IMR-90 (cell line): ENCODE measurements around the gene CACNA2D4. TPM values are rescaled to one million over a fixed set of nuclear protein-coding genes. Genes with fewer than 3 reads are reported as not detected.

Experiments
- ATAC-seq: fragments of 200-7000 bp; cut with Tn5 transposase; 2 replicates; pipeline ENCODE4 v1.9.1; 2020; ENCODE audit warnings: low read depth, mild to moderate bottlenecking, moderate library complexity
- BruUV-seq: library from RNA; stranded (reverse); fragments of 400-500 nt; replicated peaks from 2 replicates; lab custom pipeline; 2021; lab: Mats Ljungman, UMichigan
- CTCF ChIA-PET: fragments of 300-600 bp; formaldehyde crosslinking; extraction: SDS; loops from one replicate; lab custom pipeline; 2021; ENCODE audit warnings: antibody characterized with exemption; lab: Yijun Ruan, JAX
- POLR2A ChIA-PET: fragments of 300-600 bp; sonication (Branson Sonifier 250); formaldehyde crosslinking; loops from one replicate; lab custom pipeline; 2022; ENCODE audit warnings: antibody characterized with exemption; ENCODE audit not compliant: unreplicated experiment; lab: Charles Lee
- DNase-seq: peaks from one replicate; pipeline ENCODE4 v3.0.0; 2013
- H2AFZ ChIP-seq: replicated peaks from 2 replicates; pipeline ENCODE3; 2013; ENCODE audit warnings: low read length, mild to moderate bottlenecking; ENCODE audit not compliant: poor library complexity
- H2AK5ac ChIP-seq: 2 replicates; pipeline ENCODE4 v1.6.1; 2013; ENCODE audit warnings: low read depth, low read length, inconsistent platforms
- H2AK9ac ChIP-seq: replicated peaks from 2 replicates; pipeline ENCODE3; 2013; ENCODE audit warnings: mild to moderate bottlenecking, low read depth, low read length, moderate library complexity; ENCODE audit not compliant: poor library complexity
- H2BK120ac ChIP-seq: 2 replicates; pipeline ENCODE4 v1.6.1; 2013; ENCODE audit warnings: low read depth, low read length, inconsistent platforms
- H2BK15ac ChIP-seq: 3 replicates; pipeline ENCODE4 v1.6.1; 2013; ENCODE audit warnings: low read depth, low read length, inconsistent platforms
- H2BK20ac ChIP-seq: 2 replicates; pipeline ENCODE4 v1.6.1; 2013; ENCODE audit warnings: low read depth, mild to moderate bottlenecking, inconsistent platforms, low read length, moderate library complexity
- H2BK5ac ChIP-seq: 2 replicates; pipeline ENCODE4 v1.6.1; 2013; ENCODE audit warnings: mild to moderate bottlenecking, low read depth, low read length, inconsistent platforms; ENCODE audit not compliant: poor library complexity, severe bottlenecking
- H3K14ac ChIP-seq: replicated peaks from 2 replicates; pipeline ENCODE4 v1.6.1; 2013; ENCODE audit warnings: low read depth, low read length, inconsistent platforms
- H3K18ac ChIP-seq: 2 replicates; pipeline ENCODE4 v1.6.1; 2013; ENCODE audit warnings: low read depth, low read length, control low read depth
- H3K23ac ChIP-seq: 2 replicates; pipeline ENCODE4 v1.6.1; 2013; ENCODE audit warnings: low read depth, low read length, inconsistent platforms
- H3K27ac ChIP-seq: 2 replicates; pipeline ENCODE4 v1.5.1; 2013; ENCODE audit warnings: mild to moderate bottlenecking, control low read depth, low read length; ENCODE audit not compliant: insufficient read depth
- H3K27me3 ChIP-seq: 2 replicates; pipeline ENCODE4 v1.6.1; 2013; ENCODE audit warnings: low read length; ENCODE audit not compliant: control insufficient read depth, insufficient read depth
- H3K36me3 ChIP-seq: 2 replicates; pipeline ENCODE4 v1.6.1; 2013; ENCODE audit warnings: low read length, mixed read lengths; ENCODE audit not compliant: control insufficient read depth, insufficient read depth
- H3K4ac ChIP-seq: 2 replicates; pipeline ENCODE4 v1.6.1; 2013; ENCODE audit warnings: low read depth, low read length, inconsistent platforms
- H3K4me1 ChIP-seq: 2 replicates; pipeline ENCODE4 v1.6.1; 2013; ENCODE audit warnings: low read length, mixed read lengths; ENCODE audit not compliant: control insufficient read depth, insufficient read depth
- H3K4me2 ChIP-seq: 2 replicates; pipeline ENCODE4 v1.6.1; 2013; ENCODE audit warnings: low read depth, mild to moderate bottlenecking, control low read depth, low read length, moderate library complexity
- H3K4me3 ChIP-seq: 2 replicates; pipeline ENCODE4 v1.5.1; 2013; ENCODE audit warnings: low read depth, mild to moderate bottlenecking, control low read depth, low read length, moderate library complexity; ENCODE audit not compliant: insufficient read depth
- H3K56ac ChIP-seq: 2 replicates; pipeline ENCODE4 v1.6.1; 2013; ENCODE audit warnings: low read length, inconsistent platforms; ENCODE audit not compliant: insufficient read depth; ENCODE audit errors: extremely low read depth
- H3K79me1 ChIP-seq, 2 experiments: 2 replicates each; pipeline ENCODE4 v1.6.1; 2013; ENCODE audit warnings: low read length in 2 of 2, inconsistent platforms in 1 of 2, low read depth in 1 of 2
- H3K9ac ChIP-seq: 2 replicates; pipeline ENCODE4 v1.6.1; 2013; ENCODE audit warnings: low read depth, low read length, control low read depth
- H3K9me1 ChIP-seq: 2 replicates; pipeline ENCODE4 v1.6.1; 2013; ENCODE audit warnings: low read length, inconsistent platforms; ENCODE audit not compliant: insufficient read depth
- H3K9me3 ChIP-seq: 2 replicates; pipeline ENCODE4 v1.6.1; 2013; ENCODE audit warnings: low read length; ENCODE audit not compliant: control insufficient read depth, insufficient read depth
- H4K20me1 ChIP-seq: 2 replicates; pipeline ENCODE4 v1.6.1; 2013; ENCODE audit warnings: low read length, inconsistent platforms; ENCODE audit not compliant: insufficient read depth
- H4K5ac ChIP-seq: 2 replicates; pipeline ENCODE4 v1.6.1; 2013; ENCODE audit warnings: mild to moderate bottlenecking, low read depth, low read length, control low read depth
- H4K8ac ChIP-seq, 2 experiments: 2 replicates each; pipeline ENCODE4 v1.6.1; 2013; ENCODE audit warnings: low read depth in 2 of 2, low read length in 2 of 2, control low read depth in 1 of 2, inconsistent platforms in 1 of 2
- H4K91ac ChIP-seq: 2 replicates; pipeline ENCODE4 v1.6.1; 2013; ENCODE audit warnings: low read depth, low read length, inconsistent platforms; ENCODE audit not compliant: insufficient read depth
- CHD1 ChIP-seq: IDR thresholded peaks from 2 replicates; pipeline ENCODE4 v1.6.1; 2012; ENCODE audit warnings: low read depth, low read length, improper control_type of control experiment
- CTCF ChIP-seq: conservative IDR thresholded peaks from 2 replicates; pipeline ENCODE4 v1.5.1; 2012; ENCODE audit warnings: mild to moderate bottlenecking, low read depth, low read length, improper control_type of control experiment
- FOS ChIP-seq: fragments of 150-350 bp; IDR thresholded peaks from 2 replicates; pipeline ENCODE4 v1.6.1; 2016; ENCODE audit warnings: low read depth, low read length
- MAZ ChIP-seq: IDR thresholded peaks from 2 replicates; pipeline ENCODE4 v1.6.1; 2012; ENCODE audit warnings: low read depth, mild to moderate bottlenecking, low read length, improper control_type of control experiment, moderate library complexity, borderline replicate concordance
- RAD21 ChIP-seq: IDR thresholded peaks from 2 replicates; pipeline ENCODE4 v1.6.1; 2012; ENCODE audit warnings: low read length, improper control_type of control experiment
- SMC3 ChIP-seq: fragments of 150-350 bp; IDR thresholded peaks from 2 replicates; pipeline ENCODE4 v1.6.1; 2016; ENCODE audit warnings: low read depth, mild to moderate bottlenecking, antibody characterized with exemption, low read length, moderate library complexity
- WGBS, 2 experiments: methylation state at CpG; one replicate each; pipeline versions ENCODE4 v1.1.5 to v1.1.7; 2013; ENCODE audit warnings: missing lambda C conversion rate in 2 of 2; ENCODE audit not compliant: insufficient read length in 1 of 2; ENCODE audit errors: extremely low coverage in 2 of 2; 5-methylcytosine and 5-hydroxymethylcytosine counted together
- dilution Hi-C: fragments of 300-500 bp; cut with HindIII; formaldehyde crosslinking; loops from one replicate; pipeline ENCODE4 v1.14.3; 2018; ENCODE audit warnings: low sequenced_read_pairs; ENCODE audit not compliant: unreplicated experiment
- in situ Hi-C: fragments of 300-500 bp; cut with MboI; formaldehyde crosslinking; loops from 3 replicates; pipeline ENCODE4 v1.14.3; 2019; ENCODE audit warnings: low sequenced_read_pairs, inconsistent platforms, mixed read lengths
- intact Hi-C: fragments of 100-400 bp; cut with micrococcal nuclease; formaldehyde crosslinking; loops from 2 replicates; pipeline ENCODE4 v1.10.0; 2022
- polyA plus RNA-seq, 3 experiments: library from polyadenylated mRNA; depleted of rRNA; stranded (reverse); fragments of >200 nt; gene quantifications; 2 replicates each; pipeline ENCODE4 v1.2.3, GENCODE V29; 2012; ENCODE audit warnings: low replicate concordance in 1 of 3
- total RNA-seq: library from RNA; depleted of rRNA; stranded (reverse); fragments of >200 nt; gene quantifications from 2 replicates; pipeline ENCODE4 v1.2.3, GENCODE V29; 2012

Gene CACNA2D4
- total and polyA plus RNA-seq, 2 of the 4 experiments (the other 2 are of a cell fraction): 0.18 to 0.22 TPM

- DNase-seq (no peak), ATAC-seq (no peak)
- intact Hi-C loops (no loop called here), dilution Hi-C loops (no loop called here), in situ Hi-C loops (no loop called here)
- H2BK20ac ChIP-seq: no peak overlapping the region
- 0 out of 2 replicates have a peak, but pooled peaks cover 3% of the 10 kb centered on the region for H3K9me1 ChIP-seq
- no peak overlapping the region for H4K91ac ChIP-seq
- TF ChIP-seq CHD1 (no peak), SMC3 (no peak), MAZ (no peak), CTCF (no peak), RAD21 (no peak), FOS (no peak)
- H3K9ac ChIP-seq: no peak overlapping the region
- no peak overlapping the region for H3K14ac ChIP-seq
- H3K9me3 ChIP-seq: no peaks in the 10 kb centered on the region
- H3K18ac ChIP-seq: no peak overlapping the region
- H4K5ac ChIP-seq: no peak overlapping the region
- H3K4ac ChIP-seq: no peak overlapping the region
- ChIA-PET CTCF (no interaction called here), POLR2A (no interaction called here)
- no peak overlapping the region for H3K4me3 ChIP-seq
- no peak overlapping the region for H2BK15ac ChIP-seq
- H2AFZ ChIP-seq: no peak overlapping the region
- H3K56ac ChIP-seq: no peak overlapping the region
- no peak overlapping the region for H3K27ac ChIP-seq
- peaks cover 69% of the 10 kb centered on the region for H3K27me3 ChIP-seq
- no peak overlapping the region for H3K23ac ChIP-seq
- H2BK5ac ChIP-seq: no peak overlapping the region
- H4K8ac ChIP-seq: no peak overlapping the region
- no peaks in the 10 kb centered on the region for H3K79me1 ChIP-seq
- H3K36me3 ChIP-seq: no peaks in the 10 kb centered on the region
- H3K4me2 ChIP-seq: no peak overlapping the region
- H2AK9ac ChIP-seq: no peak overlapping the region
- no peak overlapping the region for H2BK120ac ChIP-seq
- no peak overlapping the region for H2AK5ac ChIP-seq
- no peaks in the 10 kb centered on the region for H4K20me1 ChIP-seq
- 60% methylated on average over 1 of the region's 7 CpGs; no CpG with 5 or more reads in 1 of the 2 experiments for WGBS, 2 experiments
- no peaks in the 10 kb centered on the region for H3K4me1 ChIP-seq
- BruUV-seq: no TSS peak
Measured at GRCh38 chr12:1880876-1881275, 37.6 kb downstream of the CACNA2D4 start.
